GM20431 (cell line): ENCODE data around the gene CRABP1.
"Not testable (repeated sequence)": the region's sequence is repeated elsewhere in the genome, so short reads cannot be mapped to it uniquely, and the experiment has no call there.

Experiments
- in situ Hi-C: fragments of 300-500 bp; cut with MseI, MboI; formaldehyde crosslinking; loops from one replicate; pipeline ENCODE4 v1.15.0; 2020; ENCODE audit warnings: low sequenced_read_pairs; ENCODE audit not compliant: unreplicated experiment

Gene CRABP1

GRCh38 chr15:78364233-78364632 lies 24.1 kb downstream of the CRABP1 start:
- in situ Hi-C loops = no loop called here

- in situ Hi-C loops = no loop called here
Measured at GRCh38 chr15:78365917-78366316, 25.8 kb downstream of the CRABP1 start.

GRCh38 chr15:78366342-78366741 lies 26.2 kb downstream of the CRABP1 start:
- in situ Hi-C loops = no loop called here

- in situ Hi-C loops = no loop called here
Measured at GRCh38 chr15:78368651-78369050, 28.5 kb downstream of the CRABP1 start.

DNA sequence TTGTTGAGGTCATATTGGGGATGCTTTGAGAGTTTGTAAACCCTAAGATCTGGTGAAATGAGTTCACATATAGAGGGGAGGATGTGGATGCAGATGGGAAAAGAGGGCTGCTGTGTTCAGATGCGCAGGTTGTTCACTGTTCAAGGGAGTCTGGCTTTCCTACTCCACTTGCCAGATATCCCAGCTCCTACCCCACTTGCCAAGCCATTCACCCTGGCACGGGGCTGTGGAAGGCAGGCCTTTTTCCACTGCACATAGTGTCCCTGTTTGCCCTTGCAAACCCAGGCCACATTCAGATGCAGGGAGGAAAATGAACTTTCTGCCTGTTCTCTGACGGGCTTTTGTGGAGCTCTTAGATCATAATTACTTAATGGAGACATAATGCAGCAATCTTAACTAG lies 29.0 kb downstream of the CRABP1 start:
- in situ Hi-C loops = no loop called here

- in situ Hi-C loops = no loop called here
Measured at GRCh38 chr15:78370013-78370412, 29.9 kb downstream of the CRABP1 start.

GRCh38 chr15:78372880-78373279 lies 32.7 kb downstream of the CRABP1 start:
- in situ Hi-C loops = no loop called here

DNA sequence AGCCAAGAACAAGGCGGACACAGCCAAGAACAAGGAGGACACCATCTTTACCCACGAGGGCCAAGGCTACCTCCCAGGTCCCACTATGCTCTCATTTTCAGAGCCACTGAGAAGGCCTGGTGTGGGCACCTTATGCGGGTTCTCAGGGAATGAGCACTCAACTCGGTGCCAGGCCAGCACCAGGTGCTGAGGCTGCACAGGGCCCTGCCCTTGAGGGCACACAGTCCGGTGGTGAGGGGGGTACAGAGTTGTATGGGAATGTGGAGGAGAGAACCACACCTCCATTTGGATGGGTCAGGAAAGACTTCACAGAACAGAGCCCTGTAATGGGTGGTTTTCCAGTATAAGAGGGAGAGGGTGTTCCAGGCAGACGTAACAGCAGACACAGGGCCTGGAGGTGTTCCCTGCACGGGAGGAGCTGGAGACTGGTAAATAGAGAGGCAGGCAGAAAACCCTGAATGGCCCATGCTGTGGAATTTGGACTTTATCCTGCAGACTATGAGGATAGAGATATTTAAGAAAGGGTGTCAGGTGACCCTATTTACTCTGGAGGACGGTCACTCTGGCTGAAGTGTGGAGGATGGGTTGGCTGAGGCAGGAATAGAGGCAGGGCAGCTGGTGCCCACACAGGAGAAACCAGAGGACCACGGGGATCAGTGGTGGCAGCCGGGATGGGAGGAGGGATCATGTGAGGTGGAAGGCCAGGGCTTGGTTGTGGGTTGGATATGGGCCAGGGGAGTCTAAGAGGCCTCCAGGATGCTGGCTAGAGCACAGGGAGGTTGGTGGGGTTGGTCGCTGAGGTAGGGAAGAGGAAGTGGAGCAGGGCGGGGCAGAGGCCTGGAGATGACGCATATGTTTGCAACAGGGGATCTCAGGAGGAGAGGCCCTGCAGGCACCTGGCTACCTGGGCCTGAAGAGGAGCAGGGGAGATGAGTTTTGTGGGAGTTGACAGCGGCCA lies 34.6 kb downstream of the CRABP1 start:
- in situ Hi-C loops = no loop called here

GRCh38 chr15:78380143-78380542 lies 40.0 kb downstream of the CRABP1 start:
- in situ Hi-C loops = not testable (repeated sequence)

- in situ Hi-C loops = no loop called here
Measured at GRCh38 chr15:78382114-78382880, 42.1 kb downstream of the CRABP1 start.

- in situ Hi-C loops = no loop called here
Measured at GRCh38 chr15:78384651-78385050, 44.5 kb downstream of the CRABP1 start.

- in situ Hi-C loops = no loop called here
Measured at GRCh38 chr15:78387246-78388037, 47.3 kb downstream of the CRABP1 start.

DNA sequence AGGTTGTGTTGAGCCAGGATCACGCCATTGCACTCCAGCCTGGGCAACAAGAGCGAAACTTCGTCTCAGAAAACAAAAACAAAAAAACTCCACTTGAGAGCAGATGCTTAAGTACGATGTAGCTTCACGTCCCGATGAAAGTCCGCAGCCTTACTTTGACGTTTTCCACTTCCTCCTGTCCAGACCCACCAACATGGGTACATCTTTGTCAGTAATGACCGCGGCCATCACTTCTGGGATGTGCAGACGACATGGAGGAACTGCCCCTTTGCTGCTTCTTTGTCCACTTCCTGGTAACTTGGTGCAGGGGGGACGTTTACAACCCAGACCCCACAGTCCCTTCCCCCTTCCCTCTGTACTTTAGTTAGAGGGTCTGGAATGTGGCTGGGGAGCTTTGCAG lies 48.7 kb downstream of the CRABP1 start:
- in situ Hi-C loops = no loop called here

GRCh38 chr15:78389322-78389721 lies 49.2 kb downstream of the CRABP1 start:
- in situ Hi-C loops = no loop called here

GRCh38 chr15:78389738-78390137 lies 49.6 kb downstream of the CRABP1 start:
- in situ Hi-C loops = no loop called here

DNA sequence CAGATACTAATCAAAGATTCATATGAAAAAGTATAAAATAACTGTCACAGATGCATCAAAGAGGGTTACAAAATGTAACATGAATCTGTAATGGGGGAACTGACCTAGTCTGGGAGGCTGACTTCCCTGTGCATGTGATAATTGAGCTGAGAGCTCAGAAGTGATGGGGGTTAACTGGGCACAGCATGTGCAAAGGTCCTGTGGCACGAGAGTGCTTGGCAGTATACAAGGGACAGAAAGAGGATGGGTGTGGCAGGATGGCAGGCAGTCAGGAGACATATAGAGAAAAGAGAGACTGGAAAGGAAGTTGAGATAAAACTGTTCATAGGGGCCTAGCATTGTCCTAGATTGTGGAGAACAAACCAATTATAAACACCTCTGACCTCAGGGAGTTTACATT lies 50.1 kb downstream of the CRABP1 start:
- in situ Hi-C loops = no loop called here

DNA sequence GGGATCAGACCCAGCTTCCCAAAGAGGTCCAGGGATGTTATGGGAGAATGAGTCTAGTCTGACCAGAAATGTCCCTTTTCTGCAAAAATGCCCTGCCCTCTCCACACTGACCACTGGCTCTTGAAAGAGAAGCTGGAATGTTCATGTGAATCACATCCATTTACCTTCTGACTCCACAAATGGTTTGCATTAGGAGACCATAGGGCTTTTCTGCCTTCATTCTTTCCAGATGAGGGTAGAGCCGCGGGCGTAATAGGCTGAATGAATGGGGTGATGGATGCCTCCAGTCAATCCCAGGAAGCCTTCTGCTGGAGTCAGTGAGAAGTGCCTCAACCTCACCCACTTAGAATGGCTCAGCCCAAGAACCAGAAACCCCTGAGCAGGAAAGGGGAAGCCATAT lies 50.7 kb downstream of the CRABP1 start:
- in situ Hi-C loops = no loop called here

- in situ Hi-C loops = no loop called here
Measured at GRCh38 chr15:78391781-78392180, 51.6 kb downstream of the CRABP1 start.

DNA sequence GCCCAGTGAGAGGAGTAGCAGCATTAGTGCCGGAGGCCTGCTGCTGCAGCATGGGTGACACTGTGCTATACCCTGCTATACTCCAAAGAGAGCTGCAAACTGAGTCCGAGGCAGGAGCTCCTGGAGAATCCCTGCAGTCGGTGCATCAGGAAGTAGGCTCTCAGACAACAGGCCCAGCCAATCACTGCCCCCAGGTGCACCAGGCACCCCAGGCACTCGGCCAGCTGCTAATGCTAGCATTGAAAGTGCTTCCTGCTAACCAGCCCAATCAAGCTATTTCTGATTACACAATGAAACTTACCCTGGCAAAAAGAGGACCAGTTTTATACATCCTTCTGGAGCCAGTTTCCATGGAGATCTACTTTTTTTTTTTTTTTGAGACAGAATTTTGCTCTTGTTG lies 52.3 kb downstream of the CRABP1 start:
- in situ Hi-C loops = no loop called here

DNA sequence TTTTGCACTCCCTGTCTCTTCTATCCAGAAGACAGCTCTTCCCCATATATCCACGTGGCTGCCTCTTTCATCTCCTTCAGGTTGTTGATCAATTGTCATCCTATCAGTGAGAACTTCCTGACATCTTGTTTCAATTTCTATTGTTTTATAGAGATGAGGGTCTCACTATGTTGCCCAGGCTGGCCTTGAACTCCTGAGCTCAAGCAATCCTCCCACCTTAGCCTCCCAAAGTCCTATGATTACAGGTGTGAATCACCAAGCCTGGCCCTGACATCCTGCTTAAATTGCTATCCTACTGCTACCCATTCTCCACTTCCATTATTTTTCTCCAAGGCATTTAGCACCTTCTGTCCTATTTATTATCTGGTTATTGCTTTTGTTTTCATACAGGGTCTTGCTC lies 53.0 kb downstream of the CRABP1 start:
- in situ Hi-C loops = no loop called here
